HG02840 (cell line): ENCODE measurements around the gene PNRC2.
"Not testable (repeated sequence)": the region's sequence is repeated elsewhere in the genome, so short reads cannot be mapped to it uniquely, and the experiment has no call there.

Experiments used
- ATAC-seq: cut with Tn5 transposase; IDR thresholded peaks from one replicate; pipeline ENCODE4 v1.9.1; 2021; ENCODE audit warnings: mild to moderate bottlenecking, moderate library complexity, moderate number of reproducible peaks; ENCODE audit not compliant: unreplicated experiment, low FRiP score

The PNRC2 gene

DNA sequence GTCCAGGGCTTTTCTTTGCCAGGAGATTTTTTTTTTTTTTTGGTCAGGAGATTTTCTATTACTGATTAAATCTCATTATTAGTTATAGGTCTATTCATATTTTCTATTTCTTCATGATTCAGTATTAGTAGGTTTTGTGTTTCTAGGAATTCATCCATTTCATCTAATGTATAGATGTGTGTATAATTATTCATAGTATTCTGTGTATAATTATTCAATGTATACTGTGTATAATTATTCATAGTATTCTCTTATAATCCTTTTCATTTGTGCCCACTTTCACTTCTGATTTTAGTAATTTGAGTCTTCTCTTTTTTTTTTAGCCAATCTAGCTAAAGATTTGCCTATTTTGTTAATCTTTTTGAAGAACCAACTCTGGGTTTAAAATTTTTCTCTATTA is 12.3 kb upstream of the PNRC2 start:
- no peak for ATAC-seq

GRCh38 chr1:23953020-23953419 is 6.6 kb upstream of the PNRC2 start:
- no peak for ATAC-seq

DNA sequence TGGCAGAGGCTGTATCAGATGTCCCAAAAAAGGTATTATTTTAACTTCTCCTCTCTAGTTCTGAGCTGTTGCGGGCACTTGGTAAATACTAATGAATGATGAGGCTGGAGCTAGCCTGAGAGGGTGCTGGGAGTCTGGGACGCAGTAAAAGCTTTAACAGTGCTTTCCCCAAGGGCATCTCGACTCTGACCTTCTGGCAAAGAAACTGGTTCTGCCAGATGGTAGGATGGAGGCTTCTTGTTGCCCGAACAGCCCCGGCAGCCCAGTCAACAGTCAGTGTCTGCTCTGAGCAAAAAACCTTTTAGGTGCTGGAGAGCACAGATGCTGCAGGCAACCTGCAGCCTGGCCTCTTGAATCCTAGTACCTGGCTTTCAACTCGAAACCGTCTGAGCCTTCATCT is 2.5 kb upstream of the PNRC2 start:
- no peak for ATAC-seq

- not testable (repeated sequence) for ATAC-seq
Measured at GRCh38 chr1:23958040-23958809, 1.4 kb upstream of the PNRC2 start.

- peak; percentile 50 for ATAC-seq
Measured at GRCh38 chr1:23958810-23959460, 693 bp upstream of the PNRC2 start.

DNA sequence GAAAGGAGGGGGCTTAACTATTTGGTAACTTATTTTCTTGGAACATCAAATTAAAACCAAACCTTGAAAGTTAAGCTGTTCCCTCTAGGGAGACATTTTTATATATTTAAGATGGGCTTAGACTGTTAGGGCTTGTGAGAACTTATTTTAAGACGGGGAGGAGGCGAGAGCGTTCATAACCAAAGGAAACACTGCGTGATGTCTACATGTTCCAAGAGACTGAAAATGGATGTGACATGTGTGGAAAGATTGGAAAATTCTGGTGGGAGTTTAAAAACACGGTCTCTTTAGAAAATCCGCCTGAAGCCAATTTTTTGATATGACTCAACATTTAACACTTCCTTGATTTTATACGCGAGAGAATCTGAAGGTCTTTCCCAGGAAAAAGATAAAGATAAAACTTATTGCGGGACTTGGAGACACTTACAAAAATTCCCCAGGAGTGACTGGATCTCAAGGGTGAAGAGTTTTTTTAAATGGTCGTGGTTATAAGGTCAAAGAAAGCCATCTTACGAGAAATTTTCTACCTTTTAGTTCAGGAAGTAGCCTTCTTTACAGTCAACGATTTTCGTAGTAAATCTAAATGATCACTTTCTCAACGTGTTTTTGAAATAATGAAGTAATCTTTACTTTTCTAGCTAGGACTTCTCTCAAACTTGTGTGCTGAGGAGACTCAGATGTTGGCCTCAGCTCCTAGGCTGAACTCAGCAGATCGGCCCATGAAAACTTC is 828 bp downstream of the PNRC2 start:
- ATAC-seq, result no peak

DNA sequence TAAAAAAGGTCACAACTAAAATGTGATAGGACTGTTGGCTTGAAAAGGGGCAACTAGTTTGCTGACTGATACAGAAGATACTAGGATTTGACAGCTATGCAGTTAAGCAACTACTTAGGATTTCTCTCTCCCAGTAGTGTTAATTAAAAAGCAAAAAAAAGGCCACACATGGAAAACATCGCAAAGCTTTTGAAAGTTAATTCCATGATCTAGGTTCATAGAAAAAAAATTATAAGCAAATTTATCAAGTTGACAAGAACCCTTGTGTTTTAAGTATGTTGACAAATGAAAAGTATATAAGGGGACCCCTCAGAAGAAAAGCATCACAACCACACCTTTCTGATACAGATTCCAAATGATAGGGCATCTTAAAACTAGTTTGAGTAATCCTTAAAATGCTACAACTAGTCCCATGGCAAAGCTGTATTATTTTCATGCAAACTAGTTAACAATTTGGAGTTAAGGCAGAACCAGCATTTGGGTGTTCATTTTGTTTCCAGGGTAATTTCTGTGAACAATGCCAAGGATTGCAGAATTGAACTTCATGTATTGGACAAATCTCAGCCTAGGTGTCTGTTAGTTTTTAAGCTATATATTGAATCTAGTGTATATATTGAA is 4.1 kb downstream of the PNRC2 start:
- ATAC-seq, result no peak

GRCh38 chr1:23964235-23964668 is 4.6 kb downstream of the PNRC2 start:
- ATAC-seq, result no peak

DNA sequence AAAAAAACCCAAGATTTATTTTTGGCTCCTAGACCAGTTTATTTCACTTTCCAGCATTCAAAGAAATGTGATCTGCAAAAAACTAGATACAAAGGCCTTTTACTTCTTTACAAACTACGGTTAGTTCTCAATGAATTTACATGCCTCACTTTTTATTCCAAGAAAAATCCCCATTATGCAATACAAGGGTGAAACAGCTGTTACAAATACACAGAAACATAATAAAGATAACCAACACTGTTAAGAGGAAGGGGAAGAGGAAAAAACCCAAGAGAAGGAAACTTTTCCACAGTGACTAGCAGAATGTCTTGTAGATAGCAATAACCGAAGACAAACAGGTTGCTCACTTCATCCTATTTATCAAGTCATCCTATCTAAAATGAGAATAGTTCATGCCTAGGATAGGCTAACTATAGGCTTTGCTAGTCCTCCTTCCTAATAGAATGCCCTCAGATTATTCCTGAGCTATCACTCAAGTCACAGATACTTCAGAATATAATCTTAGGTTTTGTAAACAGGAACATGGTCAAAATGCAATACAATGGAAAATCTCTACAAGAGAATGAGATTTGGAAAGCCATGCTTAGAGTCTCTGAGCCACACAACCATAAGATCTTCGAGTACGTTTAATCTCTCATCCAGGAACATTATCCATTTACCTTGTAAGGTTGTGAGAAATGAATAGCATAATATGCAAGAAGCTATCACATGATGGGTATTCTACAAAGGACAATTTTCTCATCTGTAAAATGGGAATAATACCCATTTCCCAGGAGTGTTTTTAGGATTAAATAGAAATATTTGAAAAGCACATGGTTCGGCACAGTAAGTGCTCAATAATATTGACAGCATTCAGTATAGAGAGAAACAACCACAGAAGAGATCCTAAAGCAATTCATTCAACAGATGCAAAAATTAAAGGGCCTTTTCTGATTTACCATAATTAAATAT is 5.4 kb downstream of the PNRC2 start:
- ATAC-seq, result no peak

DNA sequence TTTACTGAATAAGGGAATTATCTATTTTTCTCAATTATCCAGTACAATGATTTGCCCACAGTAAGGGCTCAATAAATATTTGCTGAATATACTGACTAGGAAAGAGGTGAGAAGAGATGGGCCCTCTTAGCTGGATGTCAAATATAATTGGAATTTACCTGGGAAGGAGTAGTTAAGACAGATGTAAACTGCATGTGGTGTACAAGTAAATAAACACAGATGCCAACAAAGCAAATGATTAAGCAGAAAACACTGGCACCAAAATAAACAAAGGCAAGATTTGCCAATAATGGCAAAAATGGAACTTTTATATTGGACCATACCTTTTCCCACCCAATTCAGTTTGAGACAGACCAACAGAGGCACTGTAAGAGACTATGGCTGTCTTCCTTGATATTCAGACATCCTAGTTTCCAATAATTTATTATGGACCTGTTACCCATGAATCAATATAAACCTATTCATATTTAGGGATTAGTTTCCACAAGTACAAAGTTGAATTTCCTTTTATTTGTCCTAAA is 7.4 kb downstream of the PNRC2 start:
- no peak for ATAC-seq

DNA sequence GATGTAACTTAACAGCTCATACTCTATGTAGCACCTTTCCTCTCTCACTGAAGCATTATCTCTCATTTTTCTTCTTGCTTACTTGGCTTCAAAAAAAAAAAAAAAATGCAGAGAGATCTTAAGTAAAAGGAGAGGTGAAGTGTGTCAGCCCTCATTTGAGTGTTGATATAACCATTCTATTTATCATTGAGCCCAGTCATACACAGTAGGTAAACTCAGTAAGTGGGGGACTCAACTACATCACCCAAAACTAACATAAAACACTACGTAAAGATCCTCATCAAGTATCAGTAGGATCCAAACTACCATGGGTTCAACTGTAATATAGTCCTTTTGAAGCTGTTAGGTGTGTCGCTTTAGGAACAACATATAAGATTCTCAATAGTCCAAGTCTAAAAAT is 8.2 kb downstream of the PNRC2 start:
- no peak for ATAC-seq

GRCh38 chr1:23977187-23977853 is 17.7 kb downstream of the PNRC2 start:
- ATAC-seq, result no peak

GRCh38 chr1:23977854-23978191 is 18.2 kb downstream of the PNRC2 start:
- ATAC-seq, result no peak

GRCh38 chr1:23978805-23979204 is 19.2 kb downstream of the PNRC2 start:
- no peak for ATAC-seq

- no peak for ATAC-seq
Measured at GRCh38 chr1:23979387-23979880, 19.8 kb downstream of the PNRC2 start.

- peak; percentile 94 for ATAC-seq
Measured at GRCh38 chr1:23979881-23980727, 20.5 kb downstream of the PNRC2 start, which contains the start of gene SRSF10. Gene SRSF10 (minus strand): TSS chr1:23980327. CDS start chr1:23980255, 72 bp downstream.

GRCh38 chr1:23980728-23981070 is 21.1 kb downstream of the PNRC2 start:
- peak; percentile 20 for ATAC-seq
